ENCODE data around the gene OR5W2.
"Not testable (repeated sequence)": the region's sequence is repeated elsewhere in the genome, so short reads cannot be mapped to it uniquely, and the experiment has no call there.

The OR5W2 gene

DNA sequence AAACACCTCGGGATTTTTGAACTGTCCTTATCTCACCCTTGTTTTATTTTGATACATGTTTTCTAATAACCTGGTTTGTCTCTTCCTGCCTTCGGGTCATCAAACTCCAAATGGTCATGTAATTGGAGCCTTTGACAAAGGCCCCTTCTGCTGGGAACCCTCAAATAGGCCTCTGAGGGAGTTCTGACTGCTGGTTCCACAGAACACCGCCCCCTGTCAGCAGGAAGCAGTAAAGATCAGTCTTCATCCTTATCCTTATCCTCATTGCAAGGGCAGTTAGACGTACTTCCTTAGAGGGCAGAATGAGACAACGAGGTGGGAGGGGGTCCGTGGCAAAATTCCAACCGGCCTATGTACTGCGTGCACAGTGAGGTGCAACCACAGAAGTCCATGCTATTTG is 19.2 kb downstream of the OR5W2 start:
- DNase-seq (ENCODE audit: insufficient read length, low spot score) (no peak), FAIRE-seq (no peak)
- TF ChIP-seq, protein P1, sequence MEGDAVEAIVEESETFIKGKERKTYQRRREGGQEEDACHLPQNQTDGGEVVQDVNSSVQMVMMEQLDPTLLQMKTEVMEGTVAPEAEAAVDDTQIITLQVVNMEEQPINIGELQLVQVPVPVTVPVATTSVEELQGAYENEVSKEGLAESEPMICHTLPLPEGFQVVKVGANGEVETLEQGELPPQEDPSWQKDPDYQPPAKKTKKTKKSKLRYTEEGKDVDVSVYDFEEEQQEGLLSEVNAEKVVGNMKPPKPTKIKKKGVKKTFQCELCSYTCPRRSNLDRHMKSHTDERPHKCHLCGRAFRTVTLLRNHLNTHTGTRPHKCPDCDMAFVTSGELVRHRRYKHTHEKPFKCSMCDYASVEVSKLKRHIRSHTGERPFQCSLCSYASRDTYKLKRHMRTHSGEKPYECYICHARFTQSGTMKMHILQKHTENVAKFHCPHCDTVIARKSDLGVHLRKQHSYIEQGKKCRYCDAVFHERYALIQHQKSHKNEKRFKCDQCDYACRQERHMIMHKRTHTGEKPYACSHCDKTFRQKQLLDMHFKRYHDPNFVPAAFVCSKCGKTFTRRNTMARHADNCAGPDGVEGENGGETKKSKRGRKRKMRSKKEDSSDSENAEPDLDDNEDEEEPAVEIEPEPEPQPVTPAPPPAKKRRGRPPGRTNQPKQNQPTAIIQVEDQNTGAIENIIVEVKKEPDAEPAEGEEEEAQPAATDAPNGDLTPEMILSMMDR (IDR thresholded peaks at IDR 0.05; ENCODE audit: insufficient read depth, missing control alignments), result no peak

DNA sequence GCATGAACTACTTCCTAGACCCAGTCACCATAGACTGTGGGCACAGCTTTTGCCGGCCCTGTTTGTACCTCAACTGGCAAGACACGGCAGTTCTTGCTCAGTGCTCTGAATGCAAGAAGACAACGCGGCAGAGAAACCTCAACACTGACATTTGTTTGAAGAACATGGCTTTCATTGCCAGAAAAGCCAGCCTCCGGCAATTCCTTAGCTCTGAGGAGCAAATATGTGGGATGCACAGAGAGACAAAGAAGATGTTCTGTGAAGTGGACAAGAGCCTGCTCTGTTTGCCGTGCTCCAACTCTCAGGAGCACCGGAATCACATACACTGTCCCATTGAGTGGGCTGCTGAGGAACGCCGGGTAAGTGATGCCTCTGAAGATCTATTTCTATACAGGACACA is 28.9 kb downstream of the OR5W2 start:
- not testable (repeated sequence) for DNase-seq (ENCODE audit: insufficient read length, low spot score); FAIRE-seq

DNA sequence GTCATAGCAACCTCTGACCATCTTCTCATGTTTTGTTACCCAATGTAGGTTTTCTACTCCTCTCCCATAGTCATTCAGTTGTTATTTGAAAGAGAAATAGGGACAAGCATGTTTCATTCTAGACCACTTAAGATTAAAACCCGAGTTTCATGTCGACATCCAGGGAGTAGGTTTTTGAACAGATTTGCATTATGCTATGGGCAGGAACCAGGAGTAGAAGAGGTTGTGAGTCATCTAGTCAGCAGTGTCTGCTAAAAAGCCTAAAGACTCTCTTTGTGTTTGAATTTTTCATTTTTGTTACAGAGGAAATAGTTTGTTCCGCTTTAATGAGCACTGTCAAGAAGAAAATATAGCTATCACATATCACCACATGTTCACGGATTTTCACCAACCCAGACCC is 29.4 kb downstream of the OR5W2 start:
- FAIRE-seq; DNase-seq (ENCODE audit: insufficient read length, low spot score): not testable (repeated sequence)

DNA sequence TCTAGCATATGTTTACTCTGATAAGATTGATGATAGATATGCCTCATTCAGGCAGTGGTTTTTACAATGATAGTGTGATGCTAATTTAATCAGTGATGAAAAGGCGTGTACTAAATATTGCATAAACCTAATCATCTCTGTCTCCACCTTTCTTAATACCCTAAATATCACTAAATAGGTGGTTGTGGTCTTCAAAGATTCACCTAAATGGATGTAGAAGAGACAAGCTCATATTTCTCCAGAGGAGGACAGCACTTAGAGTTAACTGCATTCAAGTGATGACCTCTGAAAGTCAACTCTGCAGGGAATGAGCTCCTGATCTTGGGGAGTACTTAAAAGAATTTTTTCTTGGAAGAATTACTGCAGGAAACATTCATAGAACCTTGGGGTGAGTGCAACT is 31.4 kb downstream of the OR5W2 start, which contains the start of gene TRIM51:
Gene TRIM51 (plus strand): TSS at position 301 of the 400 bp plus-strand sequence. CDS start 2,132 bp downstream, outside the sequence.
- FAIRE-seq; DNase-seq (ENCODE audit: insufficient read length, low spot score): not testable (repeated sequence)

DNA sequence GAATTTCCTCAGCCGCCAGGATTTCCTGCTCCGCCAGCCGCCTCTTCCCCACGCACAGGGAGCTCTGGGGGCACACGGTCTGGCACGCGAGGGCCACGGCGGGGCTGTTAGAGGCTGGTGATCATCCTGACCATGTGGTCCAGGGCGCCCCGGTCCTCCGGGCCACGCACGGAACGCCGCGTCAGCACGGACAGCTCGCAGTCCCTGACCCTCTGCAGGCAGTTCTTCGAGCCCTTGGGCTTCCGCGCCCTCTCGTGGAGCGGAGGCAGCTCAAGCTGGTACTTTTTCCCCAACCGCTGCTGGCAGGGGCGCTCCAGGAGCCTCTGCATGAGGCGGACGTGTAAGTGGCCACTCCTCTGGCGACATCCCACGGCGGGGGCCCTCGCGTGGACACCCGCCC is 41.2 kb downstream of the OR5W2 start:
- not testable (repeated sequence) for FAIRE-seq; DNase-seq (ENCODE audit: insufficient read length, low spot score)

DNA sequence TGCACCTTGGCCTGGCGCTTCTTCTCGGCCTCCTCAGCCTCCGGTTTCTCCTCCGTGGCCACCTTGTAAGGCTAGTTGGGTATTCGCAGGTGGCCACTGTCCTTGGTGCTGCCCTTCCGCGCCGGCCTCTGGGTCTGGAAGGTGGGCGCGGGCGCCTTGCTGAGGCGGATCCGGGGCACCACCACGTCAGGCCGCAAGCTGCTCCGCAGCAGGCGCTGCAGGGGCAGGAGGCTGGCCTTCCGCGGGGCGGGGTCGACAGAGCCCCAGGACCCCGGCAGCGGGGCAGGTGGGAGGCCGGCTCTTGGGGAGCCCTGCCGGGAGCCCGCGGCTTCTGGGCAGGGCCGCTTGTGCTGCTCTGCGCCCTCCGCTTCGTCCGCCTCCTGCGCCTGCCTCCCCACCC is 41.7 kb downstream of the OR5W2 start:
- DNase-seq (ENCODE audit: insufficient read length, low spot score); FAIRE-seq: not testable (repeated sequence)

DNA sequence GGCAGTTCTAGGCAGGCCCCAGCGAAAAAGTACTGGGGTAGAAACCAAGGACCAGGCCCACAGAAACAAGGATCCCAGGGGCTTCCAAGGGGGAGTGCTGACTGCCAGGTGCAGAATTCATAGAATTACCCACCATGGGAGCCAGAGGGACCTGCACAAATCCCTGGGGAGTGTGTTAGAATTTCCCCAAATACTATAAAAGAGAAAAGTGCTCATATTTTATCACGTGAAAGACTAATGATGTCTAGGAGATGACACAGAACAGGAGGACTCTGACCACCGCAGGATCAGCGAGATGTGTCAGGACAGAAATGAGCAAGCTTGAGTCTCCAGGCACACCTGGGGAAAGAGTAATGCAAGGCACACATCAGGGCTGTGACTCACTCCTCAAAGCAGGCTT is 47.0 kb downstream of the OR5W2 start:
- not testable (repeated sequence) for DNase-seq (ENCODE audit: insufficient read length, low spot score); FAIRE-seq
